NCI-H1694 treated with DMSO at 0.1 percent for 48 hours (cell line): ENCODE results near the gene PAFAH1B1.

Experiments used
- DNase-seq: peaks from one replicate; lab custom pipeline; 2025; lab: John Stamatoyannopoulos, UW

PAFAH1B1 gene

DNA sequence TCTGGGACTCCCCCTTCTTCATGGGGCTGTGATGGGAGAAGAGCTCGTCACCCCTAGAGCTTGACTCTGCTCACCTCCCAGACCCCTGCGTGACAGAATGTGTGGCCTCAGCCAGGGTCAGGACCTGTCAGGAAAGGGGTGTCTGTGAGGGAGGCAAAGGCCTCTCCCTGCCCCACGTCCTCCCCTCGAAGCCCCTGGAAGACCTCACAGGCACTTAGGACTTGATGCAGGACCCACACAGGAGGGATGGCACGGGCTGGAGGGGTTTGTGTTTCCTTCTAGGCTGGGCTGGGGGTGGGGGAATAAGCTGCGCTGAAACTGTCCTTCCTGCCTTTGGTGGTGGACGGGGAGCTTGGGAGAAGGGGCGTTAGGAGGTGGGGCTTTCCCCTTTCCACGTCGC, 129.2 kb downstream of the PAFAH1B1 start:
- no peak for DNase-seq

DNA sequence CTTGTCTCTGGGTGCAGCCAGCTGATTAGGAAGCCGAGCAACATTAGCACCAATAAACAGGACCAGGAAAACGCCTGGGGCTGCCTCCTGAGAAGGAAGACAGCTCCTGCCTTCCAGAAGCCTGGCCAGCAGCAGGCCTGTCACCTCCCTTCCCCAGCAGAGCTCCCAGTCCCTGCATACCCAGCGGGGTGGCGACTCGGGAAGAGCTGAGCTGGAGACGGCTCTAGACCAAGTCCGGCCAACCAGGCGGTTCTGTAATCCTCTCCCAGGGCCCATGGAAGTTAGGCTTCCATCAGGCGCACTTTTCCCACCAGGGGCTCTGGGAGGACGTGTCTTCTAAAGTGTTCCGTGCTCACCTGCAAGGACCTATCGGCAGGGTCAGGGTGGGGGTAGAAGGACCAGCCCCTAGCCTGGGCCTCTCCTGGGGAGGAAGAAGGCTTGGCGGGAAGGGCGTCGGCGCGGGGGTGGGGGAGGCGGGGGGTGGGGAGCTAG, 130.1 kb downstream of the PAFAH1B1 start:
- no peak for DNase-seq

DNA sequence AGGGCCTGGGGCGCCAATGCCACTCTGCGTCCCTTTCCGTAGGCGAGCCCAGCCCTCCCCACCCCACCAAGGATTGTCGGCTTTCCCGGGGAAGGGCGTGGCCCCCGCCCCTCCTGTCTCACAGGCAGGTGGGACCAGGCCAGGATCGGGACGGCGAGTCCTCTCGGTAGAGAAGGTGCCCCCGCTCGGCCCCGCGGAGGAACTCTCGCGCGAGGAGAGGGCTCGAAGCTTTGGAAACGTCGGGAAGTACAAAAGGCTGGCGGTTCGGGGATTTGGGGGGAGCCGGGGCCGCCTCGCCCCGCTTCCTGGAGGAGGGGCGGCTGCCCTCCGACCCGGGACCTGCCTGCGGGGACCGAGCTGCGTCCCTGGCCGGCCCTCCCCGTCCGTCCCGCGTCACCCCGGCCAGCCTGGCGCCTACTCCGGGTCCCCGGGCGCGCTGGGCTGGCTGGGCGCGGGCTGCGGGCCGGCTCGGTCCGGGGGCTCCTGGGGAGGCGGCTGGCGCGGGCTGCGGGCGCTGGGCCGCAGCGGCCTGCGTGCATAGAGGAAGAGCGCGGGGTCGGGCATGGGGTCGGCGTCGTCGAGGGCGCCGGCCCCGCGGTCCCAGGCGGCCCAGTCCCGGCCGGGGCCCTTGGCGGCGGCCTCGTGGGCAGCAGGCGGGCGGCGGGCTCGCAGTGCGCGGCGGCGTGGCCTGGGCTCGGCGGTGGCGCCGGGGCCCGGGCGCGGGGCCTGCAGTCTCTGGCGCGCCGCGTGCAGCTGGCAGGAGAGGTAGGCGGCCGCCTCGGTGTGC, 130.7 kb downstream of the PAFAH1B1 start:
- no peak for DNase-seq

DNA sequence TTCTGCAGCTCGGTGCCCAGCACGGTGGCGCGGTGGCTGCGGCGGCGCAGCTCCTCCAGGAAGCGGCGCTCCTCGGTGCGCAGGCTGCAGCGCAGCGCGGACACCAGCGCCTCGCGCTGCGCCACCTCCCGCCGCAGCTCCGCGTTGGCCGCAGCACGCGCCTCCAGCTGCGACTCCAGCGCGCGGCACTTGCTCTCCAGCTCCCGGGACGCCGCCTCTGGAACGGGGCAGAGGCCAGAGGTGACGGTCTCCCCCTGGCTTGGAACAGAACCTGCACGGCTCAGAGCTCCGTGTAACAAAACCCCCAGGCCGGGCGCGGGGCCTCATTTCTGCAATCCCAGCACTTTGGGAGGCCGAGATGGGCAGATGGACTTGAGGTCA, 131.3 kb downstream of the PAFAH1B1 start:
- no peak for DNase-seq

DNA sequence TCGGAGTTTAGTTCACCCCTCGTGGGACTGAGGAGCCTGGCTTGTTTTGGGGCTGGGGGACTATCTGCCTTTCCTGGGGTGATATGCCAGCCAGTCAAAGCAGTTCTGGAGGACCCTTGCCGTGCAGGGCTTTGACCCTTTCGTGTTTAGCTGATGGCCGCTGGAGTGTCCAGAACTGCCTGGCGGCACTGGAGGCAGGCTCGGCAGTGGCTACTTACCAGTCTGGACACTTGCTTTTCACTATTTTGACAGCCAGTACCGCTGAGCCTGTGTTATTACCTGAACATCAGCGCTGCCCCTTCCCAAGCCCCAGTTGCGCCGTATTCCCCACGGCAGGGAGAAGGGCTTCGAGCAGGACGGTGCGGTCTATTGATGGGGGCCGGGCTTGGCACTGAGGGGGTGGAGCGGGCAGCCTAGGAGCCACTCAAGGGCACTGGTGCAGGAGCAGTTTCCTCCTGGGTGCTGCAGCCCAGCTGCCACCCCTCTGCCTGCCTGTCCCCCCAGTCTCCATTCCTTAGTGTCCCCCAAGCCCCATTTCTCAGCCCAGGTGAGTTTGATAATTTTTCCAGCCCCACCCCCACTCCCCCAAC, 137.4 kb downstream of the PAFAH1B1 start:
- DNase-seq = no peak

DNA sequence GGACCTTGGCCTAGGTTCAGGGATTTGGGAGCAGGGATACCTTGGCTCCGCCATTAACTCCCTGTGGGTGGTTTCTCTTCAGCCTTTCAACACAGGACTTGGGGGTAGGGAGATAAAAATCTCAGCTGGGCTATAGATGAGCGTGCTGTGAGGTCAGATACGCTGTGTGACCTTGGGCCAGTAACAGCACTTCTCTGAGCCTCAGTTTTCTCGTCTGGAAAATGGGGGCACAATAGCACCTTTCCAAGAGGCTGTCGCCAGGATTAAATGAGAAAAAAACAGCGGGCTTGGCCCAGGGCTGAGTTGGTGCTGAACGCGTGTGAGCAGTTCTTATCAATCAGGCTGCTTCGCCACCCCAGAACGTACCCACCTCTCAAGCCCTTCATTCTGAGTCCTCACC, 138.4 kb downstream of the PAFAH1B1 start:
- DNase-seq = no peak

DNA sequence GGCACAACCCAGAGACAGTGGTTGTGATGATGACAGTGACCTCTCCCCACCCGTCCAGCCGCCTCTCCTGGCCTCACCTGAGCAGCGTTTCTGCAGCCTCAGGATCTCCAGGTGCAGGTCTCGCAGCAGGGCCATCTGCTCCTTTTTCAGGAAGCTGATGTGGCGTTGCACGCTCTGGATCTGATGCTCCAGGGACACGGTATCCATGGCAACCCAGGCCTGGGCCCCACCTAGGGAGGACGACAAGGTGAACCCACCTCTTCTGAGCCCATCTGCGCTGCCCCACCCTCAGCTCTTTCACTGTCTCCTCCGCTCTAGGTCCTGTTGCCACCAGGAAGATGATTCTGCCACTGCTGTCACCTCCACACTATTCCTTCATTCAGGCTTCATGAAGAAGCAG, 141.5 kb downstream of the PAFAH1B1 start:
- DNase-seq = no peak
